HG03558 (cell line): ENCODE measurements around the gene MYH10.

Experiments used
- ATAC-seq: cut with Tn5 transposase; IDR thresholded peaks from one replicate; pipeline ENCODE4 v1.9.1; 2021; ENCODE audit warnings: moderate number of reproducible peaks; ENCODE audit not compliant: unreplicated experiment; ENCODE audit errors: extremely low read depth

The MYH10 gene

DNA sequence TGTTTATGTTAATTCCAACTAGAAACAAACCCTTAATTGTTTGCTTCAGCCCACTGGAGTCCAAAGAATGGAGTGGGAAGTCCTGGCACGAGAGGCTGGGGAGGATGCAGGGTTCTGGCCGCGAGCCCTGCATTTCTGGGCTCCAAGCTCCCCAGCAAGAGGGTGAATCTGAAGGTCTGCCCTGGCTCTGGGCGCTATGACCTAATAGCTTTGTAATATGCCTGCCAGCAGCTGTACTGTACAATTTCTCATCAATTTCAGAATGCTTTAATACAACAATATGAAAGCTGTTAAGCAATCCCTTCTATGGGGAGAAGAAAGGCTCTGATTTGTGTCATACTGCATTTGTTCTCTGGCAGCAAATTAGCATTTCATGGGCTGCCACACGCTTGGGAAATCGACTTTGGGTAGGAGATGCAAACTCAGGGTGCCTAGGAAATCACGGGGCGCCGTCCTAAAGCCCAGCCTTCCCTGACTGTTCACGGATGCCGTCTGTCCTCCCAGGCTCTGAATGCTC is 151.0 kb downstream of the MYH10 start:
- no peak for ATAC-seq

DNA sequence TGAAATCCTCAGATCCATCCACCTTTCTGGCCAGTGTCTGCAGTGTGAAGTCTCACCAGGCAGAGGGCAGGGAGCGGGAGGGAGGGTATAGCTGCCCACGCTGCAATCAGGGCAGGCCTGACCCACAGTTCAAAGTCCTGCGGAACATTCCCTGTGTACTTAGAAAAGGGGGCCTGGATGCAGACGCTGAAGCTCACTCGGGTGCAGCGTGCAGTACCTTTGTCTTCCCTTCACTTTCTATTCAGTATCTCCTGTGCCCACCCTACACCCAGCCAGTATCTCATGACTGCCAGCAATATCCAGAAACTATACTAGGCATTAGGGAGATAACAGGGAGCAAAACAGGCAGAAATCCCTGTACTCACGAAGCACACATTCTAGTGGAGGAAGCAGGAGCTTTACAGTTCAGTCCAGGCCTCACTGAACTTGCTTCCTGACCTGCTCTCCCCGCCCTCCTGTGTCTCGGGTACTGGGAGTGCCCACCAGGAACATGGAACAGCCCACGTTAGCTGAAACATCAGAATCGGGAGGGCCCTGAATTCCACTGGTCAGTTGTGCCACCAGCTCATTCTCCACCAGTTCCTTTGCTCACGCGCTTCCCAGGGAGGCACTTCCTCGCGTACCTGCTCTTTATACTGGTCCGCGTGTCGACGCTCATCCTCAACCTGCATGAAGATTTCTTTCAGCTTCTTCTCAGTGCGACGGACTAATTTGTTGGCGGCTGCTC is 152.6 kb downstream of the MYH10 start:
- no peak for ATAC-seq

DNA sequence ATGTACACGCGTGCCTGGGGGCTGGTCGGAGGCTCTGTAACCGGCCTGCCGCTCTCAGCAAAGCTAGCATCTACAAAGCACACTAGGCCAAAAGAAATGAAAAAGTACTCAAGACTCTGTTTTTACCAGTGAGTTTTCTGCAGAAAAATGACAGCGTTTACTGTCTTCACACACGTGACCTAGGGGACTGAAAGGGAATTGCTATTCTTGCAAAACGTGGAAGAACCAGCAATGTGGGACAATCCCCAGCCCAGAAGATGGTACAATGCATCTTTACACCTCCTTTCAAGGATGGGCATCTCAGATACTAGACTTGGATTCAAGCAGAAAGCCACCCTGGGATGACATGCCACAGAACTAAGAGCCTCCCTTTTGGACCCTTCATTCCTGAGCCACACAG is 153.4 kb downstream of the MYH10 start:
- ATAC-seq = no peak

DNA sequence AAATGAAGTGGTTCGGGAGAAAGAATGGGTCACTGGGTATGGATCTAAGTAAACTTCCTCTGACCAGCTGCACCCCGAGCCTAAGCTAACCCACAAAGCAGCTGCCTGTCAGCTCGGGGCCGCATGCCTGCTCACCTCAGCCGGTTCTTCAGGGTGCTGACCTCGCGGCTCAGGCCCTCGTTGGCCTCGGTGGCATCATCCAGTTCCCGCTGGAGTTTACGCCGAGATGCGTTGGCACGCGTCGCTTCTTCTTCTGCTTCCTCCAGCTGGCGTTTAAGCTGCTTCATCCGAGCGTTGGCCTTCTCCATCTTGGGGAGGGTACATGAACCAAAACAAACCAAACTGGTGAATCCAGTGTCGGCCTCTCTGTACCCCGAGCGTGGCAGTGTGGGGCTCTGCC is 153.8 kb downstream of the MYH10 start:
- ATAC-seq = no peak

DNA sequence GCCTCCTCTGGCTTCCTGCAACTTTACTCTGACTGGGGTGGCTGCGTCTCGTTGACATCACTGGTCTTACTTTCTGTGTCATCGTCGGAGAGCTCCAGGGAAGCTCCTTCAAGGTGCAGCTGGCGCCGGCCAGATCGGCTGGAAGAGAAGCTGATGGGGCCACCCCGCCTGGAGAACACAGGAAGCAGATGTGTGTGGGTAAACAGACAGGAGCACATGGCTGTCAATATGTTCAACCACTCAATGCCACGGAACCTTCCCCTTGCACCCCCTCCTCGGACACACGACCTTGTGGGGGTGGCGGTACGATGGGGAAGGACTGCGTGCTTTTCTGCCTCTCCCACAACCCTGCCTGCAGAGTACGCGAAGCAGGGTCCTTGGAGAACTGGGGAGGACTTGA is 154.7 kb downstream of the MYH10 start:
- no peak for ATAC-seq

DNA sequence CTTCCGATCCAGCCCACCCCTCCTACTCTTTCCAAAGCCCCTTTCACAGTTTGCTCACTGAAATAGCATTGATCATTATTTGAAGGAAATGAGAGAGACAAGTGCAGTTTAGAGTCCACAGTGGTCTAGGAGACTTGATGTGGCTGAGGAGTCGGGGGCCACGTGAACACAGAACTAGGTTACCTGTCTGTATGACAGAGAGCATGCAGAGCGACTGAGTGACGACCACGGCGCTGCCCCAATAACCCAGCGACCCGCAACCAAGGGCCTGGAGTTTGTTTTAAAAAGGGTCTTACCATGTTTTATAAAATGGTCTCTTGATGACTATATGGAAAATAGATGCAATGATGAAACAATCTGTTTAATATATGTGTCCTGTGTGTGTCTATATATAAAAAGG is 155.3 kb downstream of the MYH10 start:
- ATAC-seq = no peak

DNA sequence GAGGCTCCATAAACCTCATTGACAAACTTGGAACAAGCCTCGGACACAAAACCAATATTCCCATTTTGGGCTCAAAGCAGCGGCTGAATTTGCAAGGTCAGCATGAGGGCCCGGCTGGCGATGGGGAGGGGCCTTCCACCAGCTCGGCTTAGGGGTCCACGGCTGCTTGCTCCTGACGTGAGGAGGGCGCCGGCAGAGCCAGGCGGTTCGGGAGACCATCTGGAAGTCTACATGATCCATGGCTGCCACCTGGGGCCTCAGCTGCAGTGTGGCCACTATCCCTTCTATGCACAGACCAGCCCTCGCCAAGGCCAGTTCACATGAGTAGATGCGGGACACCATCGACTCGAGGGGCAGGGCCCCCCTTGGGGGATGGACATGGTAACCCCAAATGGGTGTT is 155.7 kb downstream of the MYH10 start:
- no peak for ATAC-seq

DNA sequence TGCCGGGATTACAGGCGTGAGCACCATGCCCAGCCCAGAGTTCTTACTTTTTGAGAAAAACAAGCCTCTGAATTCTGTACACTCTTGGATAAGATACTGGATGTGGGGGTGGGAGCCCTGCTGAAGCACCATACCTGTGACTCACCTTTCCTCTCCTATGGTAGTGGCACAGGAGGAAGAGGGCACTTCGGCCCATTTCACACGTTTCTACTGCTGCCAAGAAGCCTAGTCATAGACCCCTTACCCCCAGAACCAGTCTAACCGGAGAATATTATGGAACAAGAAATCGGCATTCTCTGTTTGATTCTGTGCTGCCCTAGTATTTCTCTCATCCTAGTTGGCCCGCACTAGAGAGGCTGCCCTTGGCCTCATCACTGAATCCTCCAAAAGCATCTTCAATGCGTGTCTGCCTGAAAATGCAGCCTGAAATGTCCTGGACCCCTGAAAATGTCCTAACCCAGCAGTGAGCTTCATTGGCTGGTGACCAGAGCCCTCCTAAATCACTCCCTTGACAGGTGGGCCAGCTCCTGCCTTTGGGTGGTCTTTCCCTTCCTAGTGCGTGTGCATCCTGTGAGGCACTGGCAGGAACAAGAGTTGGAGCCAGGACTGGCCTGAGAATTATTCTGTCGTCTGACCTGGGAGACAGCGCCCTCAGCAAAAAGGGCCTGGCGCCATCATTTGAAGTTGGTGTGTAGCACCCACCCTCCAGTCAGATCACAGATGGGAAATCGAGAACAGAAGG is 156.9 kb downstream of the MYH10 start:
- no peak for ATAC-seq

DNA sequence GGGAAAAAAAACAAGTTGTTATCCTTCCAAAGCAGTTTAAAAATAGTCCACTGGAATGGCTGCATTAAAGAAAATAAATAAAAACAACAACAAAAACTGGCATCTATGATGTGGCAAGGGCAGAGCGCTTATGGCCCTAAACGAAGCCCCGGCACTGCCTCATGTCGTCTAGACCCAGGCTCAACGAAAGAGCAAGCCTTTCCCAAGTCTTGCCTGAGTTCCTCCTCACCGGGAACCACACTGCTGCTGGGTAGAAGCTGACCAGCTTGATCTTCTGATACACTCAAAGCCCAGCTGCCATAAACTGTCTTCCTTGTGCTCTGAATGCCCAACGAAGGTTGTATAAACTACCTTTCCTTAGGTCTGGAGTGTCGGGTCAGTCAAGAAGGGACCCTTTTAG is 157.9 kb downstream of the MYH10 start:
- ATAC-seq = no peak

DNA sequence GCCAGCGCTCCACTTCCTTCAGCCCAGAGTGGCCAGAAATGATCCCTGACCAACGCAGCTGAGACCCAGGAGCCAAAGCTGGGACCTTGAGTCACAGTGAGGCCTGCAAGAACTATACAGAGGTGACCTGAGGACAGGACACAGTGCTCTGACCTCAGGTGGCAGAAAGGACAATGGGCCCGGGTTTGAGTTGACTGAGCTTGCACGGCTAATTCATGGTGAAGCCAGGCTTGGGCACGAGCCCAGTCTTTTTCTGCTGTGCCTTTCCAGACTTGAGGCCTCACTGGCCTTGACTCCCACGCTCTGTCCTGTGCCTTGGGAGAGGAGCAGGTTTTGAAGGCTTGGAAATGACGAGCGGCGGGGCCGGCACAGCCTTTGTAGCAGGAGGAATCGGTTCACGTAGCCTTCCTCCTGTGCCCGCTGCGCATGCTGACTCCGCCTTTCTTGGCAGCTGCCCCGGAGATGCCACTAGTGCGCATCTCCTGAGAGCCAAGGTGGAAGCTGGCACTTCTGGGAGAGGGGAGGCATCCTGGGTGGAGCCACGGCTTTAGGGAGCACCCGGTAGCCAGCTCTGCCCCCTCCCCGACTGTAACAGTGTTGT is 160.0 kb downstream of the MYH10 start:
- ATAC-seq = no peak

DNA sequence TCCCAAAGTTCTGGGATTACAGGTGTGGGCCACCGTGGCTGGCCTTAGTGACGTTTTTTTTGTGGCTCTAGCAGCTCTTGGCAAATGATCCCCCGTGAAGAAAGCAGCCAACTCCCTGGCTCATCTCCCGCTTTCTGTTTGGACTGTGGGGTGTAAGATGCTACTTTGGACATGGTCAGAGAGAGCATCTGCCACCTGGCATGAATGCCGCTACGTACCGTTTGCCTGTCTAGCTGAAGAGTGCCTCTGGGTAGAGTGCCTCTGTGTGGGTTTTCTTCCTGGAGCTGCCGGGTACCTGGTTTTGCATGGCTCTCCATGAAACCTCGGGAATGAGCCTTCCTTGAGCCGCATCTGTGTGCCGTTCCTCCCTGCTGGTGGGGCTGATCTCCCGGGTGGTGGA is 160.6 kb downstream of the MYH10 start:
- no peak for ATAC-seq

DNA sequence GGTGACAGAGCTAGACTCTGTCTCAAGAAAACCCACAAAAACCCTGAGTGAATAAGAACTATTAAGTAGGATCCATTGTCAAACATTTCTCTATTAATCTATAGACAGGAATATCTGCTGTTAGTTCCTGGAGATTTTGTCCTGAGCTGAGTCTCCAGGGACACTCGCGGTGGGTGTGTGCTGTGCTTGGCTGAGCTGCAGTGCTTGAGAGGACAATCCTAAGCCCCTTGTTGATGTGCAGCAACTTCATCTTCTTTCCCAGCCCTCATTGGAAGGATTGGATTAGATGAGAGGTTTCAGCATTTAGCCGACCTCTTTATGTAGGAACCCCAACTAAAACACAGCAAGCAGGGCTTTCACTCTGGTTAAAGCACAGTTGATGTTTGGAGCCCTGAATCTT is 161.5 kb downstream of the MYH10 start:
- ATAC-seq = no peak

DNA sequence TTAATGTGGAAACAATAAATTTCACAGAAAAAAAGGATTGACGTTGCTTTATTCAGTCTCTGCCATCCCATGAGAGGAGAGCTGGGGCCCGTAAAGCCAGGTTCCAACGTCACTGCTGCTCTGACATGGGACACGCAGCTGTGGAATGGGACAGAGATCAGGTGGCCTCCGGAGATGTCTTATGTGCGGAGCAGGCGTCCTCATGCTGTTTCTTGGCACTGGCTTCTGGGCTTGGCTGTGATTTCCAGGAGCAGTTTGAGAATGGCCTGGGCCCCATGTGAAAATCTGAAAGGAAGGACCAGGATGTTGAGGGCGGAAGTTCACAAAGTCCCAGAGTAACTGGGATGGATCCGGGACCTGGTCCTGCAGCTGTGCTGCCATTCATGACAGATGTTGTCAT is 162.4 kb downstream of the MYH10 start:
- ATAC-seq = no peak

DNA sequence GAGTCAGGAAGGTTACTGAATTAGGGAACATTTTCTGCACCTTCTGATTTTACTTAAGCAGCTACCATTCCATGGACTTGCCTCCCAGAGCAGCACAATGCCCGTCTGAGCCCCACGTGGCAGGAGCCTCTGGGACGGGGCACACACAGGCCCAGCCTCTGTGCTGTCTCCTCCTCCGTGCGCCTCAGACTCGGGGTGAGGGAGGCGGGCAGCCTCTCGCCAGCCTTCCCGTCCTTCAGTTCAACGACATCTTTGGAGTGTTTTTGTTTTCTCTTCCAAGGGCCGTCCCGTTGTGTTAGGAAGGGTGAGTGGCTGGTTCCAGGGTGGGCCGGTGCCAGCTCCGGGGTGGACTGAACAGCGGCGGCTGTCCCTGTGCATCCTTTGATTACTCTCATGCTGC is 163.0 kb downstream of the MYH10 start:
- ATAC-seq = no peak

DNA sequence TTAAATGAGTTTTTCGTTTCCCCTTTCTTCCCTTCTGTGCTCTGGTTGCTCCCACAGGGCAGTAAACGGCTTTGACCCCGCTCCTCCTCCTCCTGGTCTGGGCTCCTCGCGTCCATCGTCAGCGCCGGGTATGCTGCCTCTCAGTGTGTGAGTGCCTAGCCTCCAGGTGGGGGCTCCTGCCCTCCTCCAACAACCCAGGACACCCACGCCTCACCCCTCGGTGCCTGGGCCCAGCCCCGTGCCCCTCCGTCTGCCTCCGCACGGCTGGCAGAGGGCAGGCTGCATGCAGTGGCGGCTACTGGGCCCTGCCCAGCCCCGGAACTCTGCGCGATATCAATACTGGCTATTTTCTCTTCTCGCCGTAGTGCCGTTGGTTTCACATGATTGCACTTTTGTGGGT is 163.7 kb downstream of the MYH10 start:
- ATAC-seq = no peak

DNA sequence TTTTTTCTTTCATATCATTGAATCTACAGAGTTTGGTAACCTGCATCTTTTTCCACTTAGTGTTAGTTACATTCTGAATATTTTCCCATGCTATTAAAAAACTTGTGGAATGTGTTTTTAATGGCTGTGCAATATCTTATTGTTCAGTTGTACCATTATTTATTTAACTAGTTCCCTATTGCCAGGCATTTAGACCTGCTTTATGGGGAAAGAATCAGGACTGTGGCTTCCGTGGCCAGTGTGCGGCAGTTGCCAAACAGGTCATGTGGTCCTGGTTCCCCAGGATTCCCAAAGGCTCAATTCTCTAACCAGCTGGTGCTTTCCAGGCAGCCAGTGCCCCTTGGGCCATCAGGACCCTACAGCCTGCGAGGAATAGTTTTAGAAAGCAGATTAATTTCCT is 164.1 kb downstream of the MYH10 start:
- ATAC-seq = no peak

DNA sequence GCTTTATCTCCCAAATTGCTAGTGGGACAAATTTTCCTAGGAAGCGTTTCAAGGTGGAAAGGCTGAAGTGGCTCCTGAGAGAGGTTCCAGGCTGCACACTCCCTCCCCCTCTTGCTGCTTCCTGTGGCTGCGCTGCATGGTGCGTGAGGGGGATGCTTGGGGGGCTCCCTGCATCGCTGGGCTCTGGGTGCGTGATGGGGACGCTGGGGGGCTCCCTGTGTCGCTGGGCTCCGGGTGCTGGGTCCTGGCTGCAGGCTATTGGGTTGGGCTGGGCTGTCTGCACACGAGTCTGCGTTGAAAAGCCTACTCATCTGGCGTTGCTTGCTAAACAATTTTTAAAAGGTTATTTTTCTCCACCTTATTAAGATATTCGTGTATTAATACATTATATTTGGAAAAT is 164.8 kb downstream of the MYH10 start:
- ATAC-seq = no peak

DNA sequence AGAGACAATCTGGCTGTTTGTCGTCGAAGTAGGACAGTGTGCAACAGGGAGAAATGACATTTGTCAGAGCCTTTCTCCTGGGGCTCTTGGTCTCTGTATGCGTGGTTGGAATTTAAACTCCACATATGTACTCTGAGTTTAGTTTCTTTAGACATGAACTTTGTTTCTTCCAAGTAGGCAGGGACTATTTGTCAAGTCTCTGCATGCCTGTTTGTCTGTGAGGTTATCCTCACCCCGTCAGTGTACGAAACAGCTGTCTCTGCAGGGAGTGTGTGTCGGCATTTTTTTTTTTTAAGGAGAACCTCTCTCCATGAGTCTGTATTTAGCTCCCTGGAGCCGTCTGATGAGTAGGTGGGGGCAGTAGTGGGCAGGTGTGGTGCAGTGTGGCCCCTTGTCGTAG is 165.2 kb downstream of the MYH10 start:
- ATAC-seq = no peak

DNA sequence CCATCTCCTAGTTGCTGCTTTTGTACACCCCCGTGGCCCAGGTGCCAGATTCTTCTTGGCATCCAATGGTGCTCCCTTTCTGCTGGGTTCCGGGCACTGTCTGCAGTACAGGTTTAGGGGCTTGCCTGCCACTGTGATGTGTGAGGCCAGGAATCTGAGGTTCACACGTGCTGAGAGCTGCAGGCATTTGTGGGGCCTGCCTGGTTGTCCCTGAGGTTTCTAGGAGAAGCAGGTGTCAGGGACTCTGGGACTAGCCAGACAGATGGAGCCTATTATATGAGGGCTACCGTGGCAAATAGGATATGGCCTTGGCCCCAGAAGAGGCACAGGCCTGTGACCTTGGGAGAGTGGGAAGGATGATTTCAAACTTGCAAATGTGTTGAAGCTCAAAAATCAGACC is 165.6 kb downstream of the MYH10 start:
- no peak for ATAC-seq

DNA sequence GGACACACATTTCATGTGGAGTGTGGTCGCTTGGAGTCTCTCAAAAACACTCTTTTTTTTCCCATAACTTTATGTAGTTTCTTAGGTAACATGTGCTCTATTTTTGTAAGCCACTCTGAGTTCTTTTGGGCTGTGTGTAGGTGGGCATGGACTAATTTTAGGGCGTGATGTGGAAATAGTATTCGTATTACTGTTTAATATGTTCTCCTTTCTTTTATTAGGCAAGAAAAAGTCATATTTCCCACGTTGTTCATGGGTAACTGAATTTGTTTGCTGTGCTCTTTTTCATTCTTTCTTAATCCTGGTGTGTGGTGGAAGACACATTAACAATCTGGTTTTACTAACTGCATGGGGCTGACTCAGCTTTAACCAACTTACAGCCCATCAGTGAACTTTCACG is 167.4 kb downstream of the MYH10 start:
- ATAC-seq = no peak

DNA sequence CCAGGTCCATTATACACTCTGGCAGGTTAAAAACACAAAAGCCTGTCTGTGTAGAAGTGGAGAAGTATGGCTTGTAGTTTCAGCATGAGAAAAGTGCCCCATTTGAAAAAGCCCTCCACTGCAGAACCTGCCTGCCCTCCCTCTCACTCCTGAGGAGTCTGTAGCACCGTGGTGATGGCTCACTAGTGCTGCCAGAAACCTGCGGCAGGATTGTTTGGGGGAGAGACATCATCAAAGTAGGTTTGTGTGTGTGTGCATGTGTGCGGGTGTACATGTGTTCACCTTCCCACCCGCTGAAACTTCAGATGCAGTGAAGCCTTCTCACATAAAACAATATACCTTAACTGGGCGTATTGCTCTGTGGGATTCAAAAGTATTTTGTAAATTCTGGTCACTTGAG is 168.0 kb downstream of the MYH10 start:
- ATAC-seq = no peak
